Endothelial cell of umbilical vein (primary cell): ENCODE results near the gene SPAG9. TPM values are rescaled to one million over a fixed set of nuclear protein-coding genes. Genes with fewer than 3 reads are reported as not detected.

Experiments used
- BruUV-seq: library from RNA; stranded (reverse); fragments of 400-500 nt; replicated peaks from 2 replicates; lab custom pipeline; 2021; lab: Mats Ljungman, UMichigan
- CTCF ChIA-PET: fragments of 300-600, 350-600 bp; sonication (Branson Sonifier 250); formaldehyde crosslinking; loops from one replicate; lab custom pipeline; 2021; ENCODE audit warnings: antibody characterized with exemption, inconsistent platforms; lab: Charles Lee
- POLR2A ChIA-PET: fragments of 300-600, 350-600 bp; sonication (Branson Sonifier 250); formaldehyde crosslinking; loops from one replicate; lab custom pipeline; 2021; ENCODE audit warnings: antibody characterized with exemption, inconsistent platforms; lab: Charles Lee
- DNase-seq: peaks from one replicate; pipeline ENCODE4 v3.0.0-alpha.2; 2011; ENCODE audit warnings: low read depth, low spot score
- FAIRE-seq: peaks from 2 replicates; lab custom pipeline; 2011; peaks lifted over from hg19 to GRCh38; lab: Jason Lieb, UNC
- H2AFZ ChIP-seq: 2 replicates; pipeline ENCODE4 v1.6.0; 2012; ENCODE audit warnings: low read depth, low read length, control low read depth, inconsistent platforms
- H3K27ac ChIP-seq: 2 replicates; pipeline ENCODE4 v1.5.1; 2011; ENCODE audit warnings: low read depth, mild to moderate bottlenecking, control low read depth, low read length, moderate library complexity; ENCODE audit not compliant: insufficient read depth
- H3K27me3 ChIP-seq, 2 experiments: 2 replicates each; pipeline versions ENCODE4 v1.6.0 to v1.6.1; 2011; ENCODE audit warnings: low read length in 2 of 2, mixed read lengths in 1 of 2; ENCODE audit not compliant: control insufficient read depth in 2 of 2, insufficient read depth in 2 of 2
- H3K36me3 ChIP-seq, 2 experiments: 2 replicates in 1 of 2; 3 replicates in 1 of 2; pipeline ENCODE4 v1.5.1; 2011; ENCODE audit warnings: low read length in 2 of 2, mild to moderate bottlenecking in 1 of 2, moderate library complexity in 1 of 2; ENCODE audit not compliant: control insufficient read depth in 2 of 2, insufficient read depth in 2 of 2; ENCODE audit errors: extremely low read depth in 1 of 2
- H3K4me1 ChIP-seq: 3 replicates; pipeline ENCODE4 v1.5.1; 2011; ENCODE audit warnings: mild to moderate bottlenecking, low read length; ENCODE audit not compliant: control insufficient read depth, insufficient read depth; ENCODE audit errors: extremely low read depth
- H3K4me2 ChIP-seq: 2 replicates; pipeline ENCODE4 v1.6.1; 2011; ENCODE audit warnings: low read length, control low read depth, mixed read lengths; ENCODE audit not compliant: insufficient read depth
- H3K4me3 ChIP-seq, 3 experiments: fragments of 200-600 bp in 1 of 3; sonication (generic), shearing (Covaris generic) in 1 of 3; replicated peaks in 1 of 3; 2 replicates each; pipeline ENCODE4 v1.5.1; 2011 to 2016; ENCODE audit warnings: control low read depth in 3 of 3, low read length in 3 of 3, mild to moderate bottlenecking in 2 of 3, inconsistent platforms in 1 of 3, low read depth in 1 of 3, moderate library complexity in 1 of 3; ENCODE audit not compliant: insufficient read depth in 1 of 3
- H3K79me2 ChIP-seq: 2 replicates; pipeline ENCODE4 v1.6.0; 2012; ENCODE audit warnings: low read length, inconsistent platforms; ENCODE audit not compliant: control insufficient read depth, insufficient read depth
- H3K9ac ChIP-seq: replicated peaks from 2 replicates; pipeline ENCODE3; 2011; ENCODE audit warnings: low read length, control low read depth; ENCODE audit not compliant: insufficient read depth; ENCODE audit errors: extremely low read depth
- H3K9me1 ChIP-seq: replicated peaks from 3 replicates; pipeline ENCODE4 v1.6.0; 2011; ENCODE audit warnings: mild to moderate bottlenecking, low read length; ENCODE audit not compliant: control insufficient read depth, insufficient read depth; ENCODE audit errors: extremely low read depth
- H3K9me3 ChIP-seq: replicated peaks from 2 replicates; pipeline ENCODE4 v1.5.1; 2012; ENCODE audit warnings: low read length, inconsistent platforms; ENCODE audit not compliant: control insufficient read depth, insufficient read depth
- H4K20me1 ChIP-seq: replicated peaks from 2 replicates; pipeline ENCODE3; 2011; ENCODE audit warnings: mild to moderate bottlenecking, low read length; ENCODE audit not compliant: control insufficient read depth, insufficient read depth; ENCODE audit errors: extremely low read depth
- CTCF ChIP-seq, 2 donors: IDR thresholded peaks; 1 replicate in 1 of 2; 2 replicates in 1 of 2; pipeline ENCODE4 v1.5.1; 2011; ENCODE audit warnings: low read length in 2 of 2, mild to moderate bottlenecking in 2 of 2, moderate library complexity in 2 of 2, control low read depth in 1 of 2, inconsistent platforms in 1 of 2, low read depth in 1 of 2; ENCODE audit not compliant: insufficient read depth in 1 of 2; ENCODE audit errors: extremely low read depth in 1 of 2
- POLR2A ChIP-seq: IDR thresholded peaks from 2 replicates; pipeline ENCODE4 v1.6.1; 2012; ENCODE audit warnings: low read depth, mild to moderate bottlenecking, control low read depth, low read length
- dilution Hi-C: fragments of 300-500 bp; cut with MboI; formaldehyde crosslinking; loops from one replicate; pipeline ENCODE4 v1.15.0; 2019; ENCODE audit warnings: low sequenced_read_pairs; ENCODE audit not compliant: extremely low pct_ligation_motif_present
- intact Hi-C: fragments of 100-400 bp; cut with micrococcal nuclease; formaldehyde crosslinking; loops from one replicate; pipeline ENCODE4 v1.10.0; 2022
- polyA plus RNA-seq, 4 experiments: library from polyadenylated mRNA; depleted of rRNA in 3 of 4; stranded (reverse) in 3 of 4; unstranded in 1 of 4; fragments of >200 nt; gene quantifications; 2 replicates each; pipeline versions ENCODE4 v1.2.1 to v1.2.3, GENCODE V29; 2011 to 2012; ENCODE audit warnings: missing spikeins in 1 of 4
- total RNA-seq: library from RNA; stranded (reverse); gene quantifications from 2 replicates; pipeline ENCODE4 v1.2.3, GENCODE V29; 2021

The SPAG9 gene
- total and polyA plus RNA-seq, 2 donors (not counting 3 experiments of a cell fraction or from before 2014, with no cell fraction given), result 16.5 to 75.0 TPM

DNA sequence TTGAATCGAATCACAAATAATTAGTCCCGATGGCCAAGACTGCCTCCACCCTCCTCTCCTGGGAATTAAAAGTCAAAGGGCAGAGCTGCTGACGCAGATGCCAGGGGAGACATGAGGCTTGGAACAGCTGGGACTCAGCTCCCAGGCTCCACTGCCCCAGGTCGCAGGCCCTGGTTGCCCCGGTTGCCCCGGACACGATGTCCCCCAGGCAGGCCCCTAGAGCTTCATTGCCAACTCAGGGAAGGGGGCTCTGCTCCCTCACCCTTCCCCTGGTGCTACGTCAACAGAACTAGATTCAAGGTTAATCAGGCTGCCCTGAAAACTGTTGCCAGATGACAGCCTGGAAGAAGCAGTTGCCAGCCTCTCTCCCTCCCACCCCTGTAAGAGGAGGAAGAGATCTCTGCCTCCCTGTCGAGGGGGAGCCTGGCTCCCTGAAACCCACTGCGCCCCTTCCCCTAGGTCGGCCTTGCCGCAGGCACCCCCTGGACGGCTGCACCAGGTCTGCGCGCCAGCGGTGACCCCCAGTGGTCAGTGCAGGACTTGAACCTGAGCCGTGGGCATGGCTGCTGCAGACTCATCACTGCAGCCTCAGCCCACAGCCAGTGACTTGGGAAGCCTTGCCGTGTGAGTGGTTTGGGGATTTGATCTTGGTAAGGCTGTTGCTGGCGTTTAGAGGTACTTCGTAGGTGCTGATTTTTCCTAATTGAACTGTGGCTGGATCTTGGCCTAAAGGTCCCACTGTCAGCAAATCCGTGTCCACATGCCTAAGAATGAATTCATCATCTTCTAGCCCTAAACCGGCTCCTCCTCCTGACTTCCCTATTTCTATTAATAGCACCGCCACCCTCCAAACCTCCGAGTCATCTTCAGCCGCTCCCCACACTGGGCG lies 170.4 kb downstream of the SPAG9 start:
- no TSS peak for BruUV-seq
- Histone ChIP-seq H3K36me3 (no peaks in the 10 kb centered on the region), H3K9me3 (no peaks in the 10 kb centered on the region), H3K27ac (no peak overlapping the region), H3K4me3 (no peak overlapping the region), H3K4me2 (no peak overlapping the region), H3K79me2 (no peaks in the 10 kb centered on the region), H4K20me1 (no peaks in the 10 kb centered on the region), H2AFZ (peak overlapping the region; percentile 61), H3K9me1 (no peaks in the 10 kb centered on the region), H3K4me1 (peaks cover 7% of the 10 kb centered on the region), H3K9ac (no peak overlapping the region), H3K27me3 (no peaks in the 10 kb centered on the region)
- CTCF ChIA-PET, result interaction anchor here (0.8 to 12.5 kb wide), 7 partner anchors 9 to 399 kb away, joined by 3 to 343 read pairs (median 8); partner anchors contain the start of gene TOB1
- TF ChIP-seq POLR2A (no peak), CTCF (IDR thresholded peaks at IDR 0.05; ENCODE audit: extremely low read depth in 1 of 2, insufficient read depth in 1 of 2, low read depth in 1 of 2, low read length in 2 of 2) (peak; percentile 61 to 78)
- intact Hi-C loops (loop anchor here (1.0 kb wide), 4 partner anchors 87 to 167 kb away; no protein-coding TSS in a partner anchor), dilution Hi-C loops (no loop called here)
- DNase-seq, result peak; percentile 58
- FAIRE-seq, result peak; percentile 82
- POLR2A ChIA-PET, result interaction anchor here (3.7 kb wide), 1 partner anchor 84 kb away, joined by 17 read pairs; the partner anchor contains the start of gene TOB1
